ENCODE measurements around the gene PLEKHG5. TPM values are rescaled to one million over a fixed set of nuclear protein-coding genes. Genes with fewer than 3 reads are reported as not detected.
A peak's percentile ranks its signal among the peaks of the same experiment; 100 is the strongest.

PLEKHG5 gene
- total and polyA plus RNA-seq, 2 donors (not counting 1 experiment from before 2014, with no cell fraction given) = 0.13 to 0.20 TPM

DNA sequence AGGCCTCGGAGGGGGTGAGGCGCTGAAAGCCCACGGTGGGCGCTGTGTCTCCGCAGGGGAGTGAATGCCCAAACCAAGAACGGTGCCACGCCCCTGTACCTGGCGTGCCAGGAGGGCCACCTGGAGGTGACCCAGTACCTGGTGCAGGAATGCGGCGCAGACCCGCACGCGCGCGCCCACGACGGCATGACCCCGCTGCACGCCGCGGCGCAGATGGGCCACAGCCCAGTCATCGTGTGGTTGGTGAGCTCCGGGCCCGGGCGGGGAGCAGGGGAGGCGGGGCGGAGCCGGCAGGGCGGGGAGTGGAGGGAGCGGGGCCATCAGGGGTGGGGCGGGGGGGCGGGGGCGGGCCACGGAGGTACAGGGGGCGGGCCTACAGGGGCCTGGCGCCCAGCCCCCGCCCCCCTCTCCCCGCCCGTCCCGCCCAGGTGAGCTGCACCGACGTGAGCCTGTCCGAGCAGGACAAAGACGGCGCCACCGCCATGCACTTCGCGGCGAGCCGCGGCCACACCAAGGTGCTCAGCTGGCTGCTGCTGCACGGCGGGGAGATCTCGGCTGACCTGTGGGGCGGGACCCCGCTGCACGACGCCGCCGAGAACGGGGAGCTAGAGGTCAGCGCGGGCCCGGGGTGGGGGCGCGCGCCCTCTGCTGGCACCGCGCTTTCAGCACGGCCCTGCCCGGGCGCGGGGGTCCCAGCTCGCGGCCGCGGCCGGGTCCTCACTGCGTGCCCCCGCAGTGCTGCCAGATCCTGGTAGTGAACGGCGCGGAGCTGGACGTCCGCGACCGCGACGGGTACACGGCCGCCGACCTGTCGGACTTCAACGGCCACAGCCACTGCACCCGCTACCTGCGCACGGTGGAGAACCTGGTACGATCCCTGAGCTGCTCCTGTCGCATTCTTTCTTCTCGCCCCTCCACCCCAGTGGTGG lies 51.0 kb downstream of the PLEKHG5 start:
- Histone ChIP-seq H3K4me3 (ENCODE audit: control extremely low read depth in 1 of 5, extremely low read depth in 1 of 5, insufficient read depth in 1 of 5, low read depth in 2 of 5, low read length in 4 of 5) (peak overlapping the region in 1 of 5 experiments; percentile 18), H3K4me2 (replicated peaks; ENCODE audit: low read depth, low read length, poor library complexity, severe bottlenecking) (peak overlapping the region; percentile 33), H2AFZ (ENCODE audit: insufficient read depth, low read depth, low read length, poor library complexity, severe bottlenecking) (peak overlapping the region; percentile 22), H3K27ac (ENCODE audit: low read length in 2 of 2) (no peak overlapping the region), H3K36me3 (replicated peaks in 1 of 2; ENCODE audit: control extremely low read depth in 1 of 2, control insufficient read depth in 1 of 2, extremely low read depth in 1 of 2, insufficient read depth in 2 of 2, low read length in 1 of 2) (no peaks in the 10 kb centered on the region), H3K27me3 (replicated peaks in 1 of 4; ENCODE audit: control extremely low read depth in 1 of 4, control insufficient read depth in 3 of 4, insufficient read depth in 4 of 4, low read length in 3 of 4) (peaks cover 0 to 45% (median 18%) of the 10 kb centered on the region in 4 experiments), H3K79me2 (ENCODE audit: control insufficient read depth, insufficient read depth, low read length) (no peaks in the 10 kb centered on the region), H4K20me1 (ENCODE audit: control insufficient read depth, insufficient read depth, low read length, poor library complexity, severe bottlenecking) (no peaks in the 10 kb centered on the region), H3K9ac (ENCODE audit: low read length) (no peak overlapping the region), H3K4me1 (ENCODE audit: control insufficient read depth in 2 of 2, insufficient read depth in 2 of 2, low read length in 2 of 2) (peaks cover 3 to 5% of the 10 kb centered on the region in 2 donors), H3K9me3 (ENCODE audit: control extremely low read depth in 1 of 3, control insufficient read depth in 2 of 3, insufficient read depth in 1 of 3, low read length in 2 of 3) (peaks cover 0 to 2% (median 0%) of the 10 kb centered on the region in 3 donors)
- Mint-ChIP-seq H3K4me3 (peak overlapping the region; percentile 57), H3K27me3 (peaks cover 35% of the 10 kb centered on the region), H3K9me3 (ENCODE audit: insufficient read depth) (no peaks in the 10 kb centered on the region), H3K4me1 (peaks cover 13% of the 10 kb centered on the region), H3K27ac (no peak overlapping the region)
- intact Hi-C loops (cut with micrococcal nuclease) = no loop called here
- ChIA-PET CTCF (interaction anchor here (0.8 to 5.6 kb wide), 6 partner anchors 9 to 201 kb away, joined by 3 to 53 read pairs (median 6); partner anchors contain the start of gene HES2), POLR2A (no interaction called here)
- 7% methylated on average over 85 of the region's 101 CpGs for WGBS (ENCODE audit: insufficient coverage)
- peak; percentile 71 for ATAC-seq (ENCODE audit: low read depth)
- peak; percentile 65 for DNase-seq
- TF ChIP-seq, protein P1, sequence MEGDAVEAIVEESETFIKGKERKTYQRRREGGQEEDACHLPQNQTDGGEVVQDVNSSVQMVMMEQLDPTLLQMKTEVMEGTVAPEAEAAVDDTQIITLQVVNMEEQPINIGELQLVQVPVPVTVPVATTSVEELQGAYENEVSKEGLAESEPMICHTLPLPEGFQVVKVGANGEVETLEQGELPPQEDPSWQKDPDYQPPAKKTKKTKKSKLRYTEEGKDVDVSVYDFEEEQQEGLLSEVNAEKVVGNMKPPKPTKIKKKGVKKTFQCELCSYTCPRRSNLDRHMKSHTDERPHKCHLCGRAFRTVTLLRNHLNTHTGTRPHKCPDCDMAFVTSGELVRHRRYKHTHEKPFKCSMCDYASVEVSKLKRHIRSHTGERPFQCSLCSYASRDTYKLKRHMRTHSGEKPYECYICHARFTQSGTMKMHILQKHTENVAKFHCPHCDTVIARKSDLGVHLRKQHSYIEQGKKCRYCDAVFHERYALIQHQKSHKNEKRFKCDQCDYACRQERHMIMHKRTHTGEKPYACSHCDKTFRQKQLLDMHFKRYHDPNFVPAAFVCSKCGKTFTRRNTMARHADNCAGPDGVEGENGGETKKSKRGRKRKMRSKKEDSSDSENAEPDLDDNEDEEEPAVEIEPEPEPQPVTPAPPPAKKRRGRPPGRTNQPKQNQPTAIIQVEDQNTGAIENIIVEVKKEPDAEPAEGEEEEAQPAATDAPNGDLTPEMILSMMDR (IDR thresholded peaks at IDR 0.05) = peak; percentile 38
- no peak for TF ChIP-seq EZH2 (IDR thresholded peaks at IDR 0.05; ENCODE audit: borderline replicate concordance, insufficient read depth, low read depth, low read length, poor library complexity, severe bottlenecking)

Measured in B cell (primary cell).